Panc1 (cell line): ENCODE results near the gene FLOT2. TPM values are rescaled to one million over a fixed set of nuclear protein-coding genes. Genes with fewer than 3 reads are reported as not detected.
A peak's percentile ranks its signal among the peaks of the same experiment; 100 is the strongest.

Experiments used
- ATAC-seq: fragments of 200-7000 bp; cut with Tn5 transposase; 2 replicates; pipeline ENCODE4 v1.9.1; 2020; ENCODE audit warnings: mild to moderate bottlenecking, moderate library complexity
- BruUV-seq: library from RNA; stranded (reverse); fragments of 400-500 nt; replicated peaks from 2 replicates; lab custom pipeline; 2021; lab: Mats Ljungman, UMichigan
- CTCF ChIA-PET: fragments of 300-600 bp; sonication (Branson Sonifier 250); formaldehyde crosslinking; loops from one replicate; lab custom pipeline; 2022; ENCODE audit warnings: antibody characterized with exemption; lab: Charles Lee
- POLR2A ChIA-PET: fragments of 300-600 bp; sonication (Branson Sonifier 250); formaldehyde crosslinking; loops from one replicate; lab custom pipeline; 2022; ENCODE audit warnings: antibody characterized with exemption; lab: Charles Lee
- DNase-seq: peaks from one replicate; pipeline ENCODE4 v3.0.0-alpha.2; 2010; ENCODE audit warnings: low read depth, low spot score
- H3K27ac ChIP-seq: 2 replicates; pipeline ENCODE4 v1.5.1; 2011; ENCODE audit warnings: mild to moderate bottlenecking, low read length, inconsistent platforms
- H3K27me3 ChIP-seq: fragments of 200-500 bp; sonication (Bioruptor generic); 2 replicates; pipeline ENCODE4 v1.6.0; 2014; ENCODE audit warnings: low read length, inconsistent platforms; ENCODE audit not compliant: control insufficient read depth, insufficient read depth
- H3K36me3 ChIP-seq: fragments of 200-500 bp; sonication (Bioruptor generic); 2 replicates; pipeline ENCODE4 v1.5.1; 2014; ENCODE audit warnings: inconsistent platforms, mild to moderate bottlenecking, low read length, moderate library complexity; ENCODE audit not compliant: control insufficient read depth, insufficient read depth
- H3K4me1 ChIP-seq: 2 replicates; pipeline ENCODE4 v1.5.1; 2011; ENCODE audit warnings: inconsistent platforms, mild to moderate bottlenecking, low read length, moderate library complexity; ENCODE audit not compliant: control insufficient read depth, insufficient read depth
- H3K4me3 ChIP-seq, 2 experiments: 2 replicates each; pipeline ENCODE4 v1.5.1; 2011 to 2012; ENCODE audit warnings: low read depth in 2 of 2, low read length in 2 of 2, mild to moderate bottlenecking in 2 of 2, inconsistent platforms in 1 of 2, moderate library complexity in 1 of 2
- H3K9me3 ChIP-seq: fragments of 200-500 bp; sonication (Bioruptor generic); 2 replicates; pipeline ENCODE4 v1.5.1; 2014; ENCODE audit warnings: low read depth, mild to moderate bottlenecking, inconsistent platforms, low read length, moderate library complexity; ENCODE audit not compliant: control insufficient read depth, insufficient read depth
- CTCF ChIP-seq: fragments of 450-650 bp; IDR thresholded peaks from 2 replicates; pipeline ENCODE4 v1.5.1; 2017; ENCODE audit warnings: mild to moderate bottlenecking
- POLR2AphosphoS5 ChIP-seq: IDR thresholded peaks from 2 replicates; pipeline ENCODE4 v1.6.1; 2012; ENCODE audit warnings: mild to moderate bottlenecking, low read depth, low read length, moderate library complexity
- REST ChIP-seq, 2 experiments: IDR thresholded peaks; 2 replicates each; pipeline ENCODE4 v1.6.1; 2011 to 2012; ENCODE audit warnings: low read depth in 2 of 2, control low read depth in 1 of 2, low read length in 1 of 2, mild to moderate bottlenecking in 1 of 2, moderate library complexity in 1 of 2; ENCODE audit not compliant: insufficient read depth in 1 of 2
- SIN3A ChIP-seq: IDR thresholded peaks from 2 replicates; pipeline ENCODE4 v1.6.1; 2012; ENCODE audit warnings: low read depth, mild to moderate bottlenecking, low read length, moderate library complexity, borderline replicate concordance; ENCODE audit not compliant: insufficient read depth
- TCF7L2 ChIP-seq: IDR thresholded peaks from 2 replicates; pipeline ENCODE4 v1.6.1; 2011; ENCODE audit warnings: mild to moderate bottlenecking, low read depth, low read length, inconsistent platforms
- in situ Hi-C: cut with HindIII; loops from 2 replicates; pipeline ENCODE4 v1.10.0; 2016; ENCODE audit warnings: low sequenced_read_pairs, low pct_unique_long_range_greater_than_20kb
- intact Hi-C: fragments of 100-400 bp; cut with micrococcal nuclease; formaldehyde crosslinking; loops from one replicate; pipeline ENCODE4 v1.10.0; 2022; ENCODE audit not compliant: unreplicated experiment
- total RNA-seq: library from RNA; stranded (reverse); gene quantifications from one replicate; pipeline ENCODE4 v1.2.1, GENCODE V29; 2021; ENCODE audit not compliant: unreplicated experiment

The FLOT2 gene
- total RNA-seq, 1 experiment from 2014 or later: 110 TPM

GRCh38 chr17:28854457-28855335, 42.8 kb downstream of the FLOT2 start, which contains the start of gene ERAL1:
ERAL1 (plus strand) TSS chr17:28855016; CDS start chr17:28855035, 19 bp downstream.
- in situ Hi-C loops: no loop called here
- Histone ChIP-seq H3K4me3 (peak within 1 kb of the TSS; percentile 74 to 91), H3K36me3 (peaks cover 6% of the 10 kb centered on the region; the same call in 1 of the 2 replicates), H3K27ac (peak within 1 kb of the TSS; percentile 96), H3K4me1 (peaks cover 9% of the 10 kb centered on the region), H3K9me3 (no peaks in the 10 kb centered on the region), H3K27me3 (no peaks in the 10 kb centered on the region)
- peak; percentile 69 for DNase-seq
- POLR2A ChIA-PET: interaction anchor here (0.5 kb wide), 1 partner anchor 109 kb away, joined by 3 read pairs; no protein-coding TSS in a partner anchor
- CTCF ChIA-PET: no interaction called here
- BruUV-seq: no TSS peak
- peak; percentile 92 for TF ChIP-seq POLR2AphosphoS5
- no peak for TF ChIP-seq CTCF
- TF ChIP-seq SIN3A: peak; percentile 94; the same call in 1 of the 2 replicates
- TF ChIP-seq REST (IDR thresholded peaks at IDR 0.05; ENCODE audit: insufficient read depth in 1 of 2, low read depth in 2 of 2, low read length in 1 of 2): peak; percentile 24 to 68; a peak in 1 of 4 replicates
- TF ChIP-seq TCF7L2: no peak
- ATAC-seq: peak; percentile 100
- intact Hi-C loops: no loop called here

GRCh38 chr17:28853295-28853694, 44.2 kb downstream of the FLOT2 start:
- intact Hi-C loops (no loop called here), in situ Hi-C loops (no loop called here)
- ChIA-PET POLR2A (interaction anchor here (0.7 kb wide), 1 partner anchor 1314 kb away, joined by 7 read pairs; no protein-coding TSS in a partner anchor), CTCF (no interaction called here)
- ATAC-seq (no peak), DNase-seq (no peak)
- H3K9me3 ChIP-seq: no peaks in the 10 kb centered on the region
- H3K36me3 ChIP-seq: peaks cover 3% of the 10 kb centered on the region; the same call in 1 of the 2 replicates
- H3K27ac ChIP-seq: no peak overlapping the region
- peaks cover 9% of the 10 kb centered on the region for H3K4me1 ChIP-seq
- BruUV-seq: no TSS peak
- H3K27me3 ChIP-seq: no peaks in the 10 kb centered on the region
- no peak for TF ChIP-seq SIN3A
- TF ChIP-seq CTCF: no peak
- no peak for TF ChIP-seq REST (IDR thresholded peaks at IDR 0.05; ENCODE audit: insufficient read depth in 1 of 2, low read depth in 2 of 2, low read length in 1 of 2)
- no peak for TF ChIP-seq POLR2AphosphoS5
- TF ChIP-seq TCF7L2: no peak
- no peak overlapping the region for H3K4me3 ChIP-seq
